CD8-positive, alpha-beta memory T cell (primary cell): ENCODE results near the gene DPT. TPM values are rescaled to one million over a fixed set of nuclear protein-coding genes. Genes with fewer than 3 reads are reported as not detected.

Source experiments
- CTCF ChIA-PET: fragments of 350-600 bp; sonication (Branson Sonifier 250); formaldehyde crosslinking; loops from one replicate; lab custom pipeline; 2021; ENCODE audit warnings: antibody characterized with exemption; lab: Charles Lee
- POLR2A ChIA-PET: fragments of 350-600 bp; sonication (Branson Sonifier 250); formaldehyde crosslinking; loops from one replicate; lab custom pipeline; 2021; ENCODE audit warnings: antibody characterized with exemption; lab: Charles Lee
- DNase-seq, 5 donors: peaks; one replicate each; pipeline versions ENCODE4 v3.0.0 to v3.0.0-alpha.2; 2020 to 2022; ENCODE audit warnings: mixed read lengths in 1 of 5
- H3K27ac ChIP-seq: one replicate; pipeline ENCODE4 v1.7.0; 2013; ENCODE audit warnings: low read depth, mild to moderate bottlenecking, low read length, moderate library complexity
- H3K27me3 ChIP-seq: 2 replicates; pipeline ENCODE4 v1.7.0; 2013; ENCODE audit warnings: low read length, mild to moderate bottlenecking; ENCODE audit not compliant: insufficient read depth, poor library complexity, severe bottlenecking
- H3K36me3 ChIP-seq: 2 replicates; pipeline ENCODE4 v1.7.0; 2013; ENCODE audit warnings: mild to moderate bottlenecking, low read length, moderate library complexity; ENCODE audit not compliant: insufficient read depth
- H3K4me1 ChIP-seq: 2 replicates; pipeline ENCODE4 v1.7.0; 2013; ENCODE audit warnings: mild to moderate bottlenecking, low read length, moderate library complexity; ENCODE audit not compliant: insufficient read depth
- H3K4me3 ChIP-seq: 2 replicates; pipeline ENCODE4 v1.7.0; 2013; ENCODE audit warnings: mild to moderate bottlenecking, low read length
- H3K9me3 ChIP-seq: 2 replicates; pipeline ENCODE4 v1.7.0; 2013; ENCODE audit warnings: mild to moderate bottlenecking, low read length
- H3K27ac Mint-ChIP-seq, 8 donors: one replicate each; pipeline ENCODE4 v1.8.0; 2020 to 2021; ENCODE audit warnings: mixed read lengths in 8 of 8, mild to moderate bottlenecking in 6 of 8, inconsistent platforms in 3 of 8, moderate library complexity in 3 of 8
- H3K27me3 Mint-ChIP-seq, 2 donors: one replicate each; pipeline ENCODE4 v1.8.0; 2020 to 2021; ENCODE audit warnings: mixed read lengths in 2 of 2, mild to moderate bottlenecking in 1 of 2, moderate library complexity in 1 of 2
- H3K36me3 Mint-ChIP-seq, 3 donors: one replicate each; pipeline ENCODE4 v1.8.0; 2020 to 2021; ENCODE audit warnings: mixed read lengths in 3 of 3, inconsistent platforms in 1 of 3, mild to moderate bottlenecking in 1 of 3
- H3K4me1 Mint-ChIP-seq, 3 donors: one replicate each; pipeline ENCODE4 v1.8.0; 2020 to 2021; ENCODE audit warnings: mixed read lengths in 3 of 3, inconsistent platforms in 1 of 3, mild to moderate bottlenecking in 1 of 3
- H3K4me3 Mint-ChIP-seq, 7 donors: one replicate each; pipeline ENCODE4 v1.8.0; 2020 to 2021; ENCODE audit warnings: mixed read lengths in 7 of 7, mild to moderate bottlenecking in 6 of 7, moderate library complexity in 4 of 7, inconsistent platforms in 2 of 7
- H3K9me3 Mint-ChIP-seq, 5 donors: one replicate each; pipeline ENCODE4 v1.8.0; 2020 to 2022; ENCODE audit warnings: mixed read lengths in 5 of 5, mild to moderate bottlenecking in 3 of 5, moderate library complexity in 2 of 5, inconsistent platforms in 1 of 5
- polyA plus RNA-seq: library from polyadenylated mRNA; unstranded; fragments of 300-500 nt; fragmentation: Illumina TruSeq; gene quantifications from one replicate; pipeline ENCODE4 v1.2.3, GENCODE V29; 2021
- total RNA-seq, 2 experiments: library from RNA; stranded (reverse); gene quantifications; one replicate each; pipeline ENCODE4 v1.2.3, GENCODE V29; 2021

Gene DPT
- total and polyA plus RNA-seq, 3 experiments from 2014 or later: not detected

- Histone ChIP-seq H3K4me3 (no peak overlapping the region), H3K9me3 (no peaks in the 10 kb centered on the region), H3K36me3 (no peaks in the 10 kb centered on the region), H3K27me3 (no peaks in the 10 kb centered on the region), H3K4me1 (no peaks in the 10 kb centered on the region), H3K27ac (no peak overlapping the region)
- Mint-ChIP-seq H3K36me3 (no peaks in the 10 kb centered on the region), H3K27ac (no peak overlapping the region), H3K4me1 (peaks cover 0 to 8% (median 2%) of the 10 kb centered on the region in 3 donors), H3K27me3 (peaks cover 6 to 30% of the 10 kb centered on the region in 2 donors), H3K9me3 (peaks cover 0 to 1% (median 0%) of the 10 kb centered on the region in 5 donors), H3K4me3 (no peak overlapping the region)
- DNase-seq: no peak
- ChIA-PET CTCF (no interaction called here), POLR2A (no interaction called here)
Measured at GRCh38 chr1:168723000-168723399, 6.0 kb downstream of the DPT start.

DNA sequence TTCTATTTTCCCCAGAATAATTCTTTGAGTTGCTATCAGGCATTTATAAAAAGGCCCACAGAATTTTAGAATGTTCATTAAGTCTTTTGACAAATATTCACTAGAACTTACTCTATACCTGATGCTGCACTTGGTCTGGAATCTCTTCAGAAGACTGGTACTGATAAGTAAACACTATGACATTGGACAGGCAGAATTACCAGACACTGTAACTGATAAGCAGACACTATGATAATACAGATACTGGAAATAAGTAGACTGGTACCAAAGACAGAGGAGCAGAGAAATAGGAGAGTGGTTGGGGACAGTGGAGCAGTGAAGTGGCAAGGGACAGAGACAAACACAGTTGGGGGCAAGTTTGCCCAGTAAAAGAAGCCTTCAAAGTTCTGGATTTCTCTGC is 8.2 kb downstream of the DPT start:
- Mint-ChIP-seq H3K27ac (no peak overlapping the region), H3K4me3 (no peak overlapping the region), H3K36me3 (peaks cover 0 to 4% (median 0%) of the 10 kb centered on the region in 3 donors), H3K4me1 (peaks cover 0 to under 1% (median 0%) of the 10 kb centered on the region in 3 donors), H3K27me3 (peaks cover 4 to 31% of the 10 kb centered on the region in 2 donors), H3K9me3 (peaks cover 0 to 1% (median 0%) of the 10 kb centered on the region in 5 donors)
- H3K27me3 ChIP-seq: no peaks in the 10 kb centered on the region
- H3K27ac ChIP-seq: no peak overlapping the region
- ChIA-PET CTCF (no interaction called here), POLR2A (no interaction called here)
- H3K9me3 ChIP-seq: no peaks in the 10 kb centered on the region
- DNase-seq: no peak
- H3K4me1 ChIP-seq: no peaks in the 10 kb centered on the region
- no peak overlapping the region for H3K4me3 ChIP-seq
- H3K36me3 ChIP-seq: no peaks in the 10 kb centered on the region

DNA sequence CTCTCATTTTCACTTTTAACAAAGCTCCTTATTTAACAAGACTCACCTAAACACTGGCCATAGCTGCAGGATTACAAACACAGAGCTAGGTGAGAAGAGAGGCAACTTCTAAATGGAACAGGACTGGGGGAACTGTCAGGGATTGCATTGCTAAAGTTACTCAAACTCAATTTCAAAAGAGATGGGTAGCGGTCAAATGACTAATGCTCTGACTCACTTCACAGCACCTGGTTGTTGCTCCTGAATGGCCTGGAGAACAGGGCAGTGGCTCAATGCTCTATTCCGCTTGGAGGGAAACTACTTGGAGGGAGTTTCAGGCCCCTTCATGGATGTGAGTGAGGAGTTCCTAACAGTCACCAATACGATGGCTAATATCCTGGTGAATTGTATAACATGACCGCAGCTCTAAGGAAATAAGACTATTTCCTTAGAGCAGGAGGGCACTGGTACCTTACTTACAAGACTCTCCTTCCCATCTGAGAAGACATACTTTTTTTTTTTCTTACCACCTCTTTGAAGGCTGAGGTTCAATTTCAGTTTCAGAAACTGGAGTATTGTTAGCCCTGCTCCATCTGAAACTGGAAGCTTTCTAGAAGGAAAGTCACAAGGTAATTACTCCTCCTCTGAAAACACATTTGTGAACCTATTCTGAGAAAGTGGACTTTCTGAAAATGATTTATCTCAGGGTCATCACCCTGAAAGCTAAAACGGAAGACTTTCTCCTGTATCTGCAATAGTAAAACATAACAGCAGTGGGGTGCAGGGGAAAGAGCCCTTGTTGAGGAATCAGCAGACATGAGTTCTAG is 9.5 kb downstream of the DPT start:
- Histone ChIP-seq H3K4me3 (no peak overlapping the region), H3K36me3 (no peaks in the 10 kb centered on the region), H3K27ac (no peak overlapping the region), H3K4me1 (no peaks in the 10 kb centered on the region), H3K9me3 (no peaks in the 10 kb centered on the region), H3K27me3 (no peaks in the 10 kb centered on the region)
- Mint-ChIP-seq H3K4me1 (no peaks in the 10 kb centered on the region), H3K4me3 (no peak overlapping the region), H3K27me3 (peaks cover 4 to 31% of the 10 kb centered on the region in 2 donors), H3K27ac (no peak overlapping the region), H3K9me3 (no peaks in the 10 kb centered on the region), H3K36me3 (peaks cover 0 to 4% (median 0%) of the 10 kb centered on the region in 3 donors)
- ChIA-PET CTCF (interaction anchor here (1.3 to 1.6 kb wide), 2 partner anchors 280 to 377 kb away, joined by 3 to 4 read pairs; no protein-coding TSS in a partner anchor), POLR2A (no interaction called here)
- no peak for DNase-seq

GRCh38 chr1:168717906-168718891 is 10.8 kb downstream of the DPT start:
- H3K27ac ChIP-seq: no peak overlapping the region
- no peaks in the 10 kb centered on the region for H3K9me3 Mint-ChIP-seq
- H3K36me3 ChIP-seq: no peaks in the 10 kb centered on the region
- H3K4me3 Mint-ChIP-seq: no peak overlapping the region
- H3K4me1 ChIP-seq: no peaks in the 10 kb centered on the region
- CTCF ChIA-PET: interaction anchor here (1.6 kb wide), 1 partner anchor 376 kb away, joined by 3 read pairs; no protein-coding TSS in a partner anchor
- peaks cover 0 to 4% (median 0%) of the 10 kb centered on the region in 3 donors for H3K36me3 Mint-ChIP-seq
- no peak overlapping the region for H3K27ac Mint-ChIP-seq
- no peak for DNase-seq
- no peaks in the 10 kb centered on the region for H3K27me3 ChIP-seq
- H3K4me1 Mint-ChIP-seq: no peaks in the 10 kb centered on the region
- peaks cover 4 to 31% of the 10 kb centered on the region in 2 donors for H3K27me3 Mint-ChIP-seq
- H3K9me3 ChIP-seq: no peaks in the 10 kb centered on the region
- no peak overlapping the region for H3K4me3 ChIP-seq
- POLR2A ChIA-PET: no interaction called here

- H3K4me1 Mint-ChIP-seq: no peaks in the 10 kb centered on the region
- peaks cover 0 to 9% of the 10 kb centered on the region in 2 donors for H3K27me3 Mint-ChIP-seq
- DNase-seq: no peak
- POLR2A ChIA-PET: no interaction called here
- CTCF ChIA-PET: no interaction called here
- peaks cover 0 to 7% (median 0%) of the 10 kb centered on the region in 3 donors for H3K36me3 Mint-ChIP-seq
- Histone ChIP-seq H3K36me3 (no peaks in the 10 kb centered on the region), H3K4me3 (no peak overlapping the region), H3K27ac (no peak overlapping the region), H3K27me3 (no peaks in the 10 kb centered on the region), H3K4me1 (no peaks in the 10 kb centered on the region), H3K9me3 (no peaks in the 10 kb centered on the region)
- H3K27ac Mint-ChIP-seq: no peak overlapping the region
- no peaks in the 10 kb centered on the region for H3K9me3 Mint-ChIP-seq
- no peak overlapping the region for H3K4me3 Mint-ChIP-seq
Measured at GRCh38 chr1:168714012-168714411, 15.0 kb downstream of the DPT start.

GRCh38 chr1:168709405-168710363 is 19.3 kb downstream of the DPT start:
- no peaks in the 10 kb centered on the region for H3K4me1 ChIP-seq
- POLR2A ChIA-PET: no interaction called here
- Mint-ChIP-seq H3K4me1 (no peaks in the 10 kb centered on the region), H3K36me3 (peaks cover 0 to 3% (median 0%) of the 10 kb centered on the region in 3 donors), H3K27ac (no peak overlapping the region), H3K27me3 (peaks cover 1 to 11% of the 10 kb centered on the region in 2 donors), H3K4me3 (no peak overlapping the region), H3K9me3 (peaks cover 0 to 2% (median 0%) of the 10 kb centered on the region in 5 donors)
- no peaks in the 10 kb centered on the region for H3K27me3 ChIP-seq
- H3K27ac ChIP-seq: no peak overlapping the region
- H3K36me3 ChIP-seq: no peaks in the 10 kb centered on the region
- H3K4me3 ChIP-seq: no peak overlapping the region
- H3K9me3 ChIP-seq: no peaks in the 10 kb centered on the region
- DNase-seq: no peak
- CTCF ChIA-PET: no interaction called here

- Mint-ChIP-seq H3K36me3 (peaks cover 0 to 3% (median 0%) of the 10 kb centered on the region in 3 donors), H3K27me3 (peaks cover 1 to 13% of the 10 kb centered on the region in 2 donors), H3K27ac (no peak overlapping the region), H3K9me3 (peaks cover 0 to 2% (median 0%) of the 10 kb centered on the region in 5 donors), H3K4me1 (no peaks in the 10 kb centered on the region), H3K4me3 (no peak overlapping the region)
- no peaks in the 10 kb centered on the region for H3K9me3 ChIP-seq
- H3K4me3 ChIP-seq: no peak overlapping the region
- ChIA-PET CTCF (no interaction called here), POLR2A (no interaction called here)
- H3K4me1 ChIP-seq: no peaks in the 10 kb centered on the region
- no peaks in the 10 kb centered on the region for H3K27me3 ChIP-seq
- H3K36me3 ChIP-seq: no peaks in the 10 kb centered on the region
- no peak overlapping the region for H3K27ac ChIP-seq
- DNase-seq: no peak
Measured at GRCh38 chr1:168708698-168709404, 20.2 kb downstream of the DPT start.
